IMR-90 (cell line): ENCODE data around the gene ARMC3. TPM values are rescaled to one million over a fixed set of nuclear protein-coding genes. Genes with fewer than 3 reads are reported as not detected.

Experiments
- ATAC-seq: fragments of 200-7000 bp; cut with Tn5 transposase; 2 replicates; pipeline ENCODE4 v1.9.1; 2020; ENCODE audit warnings: low read depth, mild to moderate bottlenecking, moderate library complexity
- BruUV-seq: library from RNA; stranded (reverse); fragments of 400-500 nt; replicated peaks from 2 replicates; lab custom pipeline; 2021; lab: Mats Ljungman, UMichigan
- CTCF ChIA-PET: fragments of 300-600 bp; formaldehyde crosslinking; extraction: SDS; loops from one replicate; lab custom pipeline; 2021; ENCODE audit warnings: antibody characterized with exemption; lab: Yijun Ruan, JAX
- POLR2A ChIA-PET: fragments of 300-600 bp; sonication (Branson Sonifier 250); formaldehyde crosslinking; loops from one replicate; lab custom pipeline; 2022; ENCODE audit warnings: antibody characterized with exemption; ENCODE audit not compliant: unreplicated experiment; lab: Charles Lee
- DNase-seq: peaks from one replicate; pipeline ENCODE4 v3.0.0; 2013
- H2AFZ ChIP-seq: replicated peaks from 2 replicates; pipeline ENCODE3; 2013; ENCODE audit warnings: low read length, mild to moderate bottlenecking; ENCODE audit not compliant: poor library complexity
- H2AK5ac ChIP-seq: 2 replicates; pipeline ENCODE4 v1.6.1; 2013; ENCODE audit warnings: low read depth, low read length, inconsistent platforms
- H2AK9ac ChIP-seq: replicated peaks from 2 replicates; pipeline ENCODE3; 2013; ENCODE audit warnings: mild to moderate bottlenecking, low read depth, low read length, moderate library complexity; ENCODE audit not compliant: poor library complexity
- H2BK120ac ChIP-seq: 2 replicates; pipeline ENCODE4 v1.6.1; 2013; ENCODE audit warnings: low read depth, low read length, inconsistent platforms
- H2BK15ac ChIP-seq: 3 replicates; pipeline ENCODE4 v1.6.1; 2013; ENCODE audit warnings: low read depth, low read length, inconsistent platforms
- H2BK20ac ChIP-seq: 2 replicates; pipeline ENCODE4 v1.6.1; 2013; ENCODE audit warnings: low read depth, mild to moderate bottlenecking, inconsistent platforms, low read length, moderate library complexity
- H2BK5ac ChIP-seq: 2 replicates; pipeline ENCODE4 v1.6.1; 2013; ENCODE audit warnings: mild to moderate bottlenecking, low read depth, low read length, inconsistent platforms; ENCODE audit not compliant: poor library complexity, severe bottlenecking
- H3K14ac ChIP-seq: replicated peaks from 2 replicates; pipeline ENCODE4 v1.6.1; 2013; ENCODE audit warnings: low read depth, low read length, inconsistent platforms
- H3K18ac ChIP-seq: 2 replicates; pipeline ENCODE4 v1.6.1; 2013; ENCODE audit warnings: low read depth, low read length, control low read depth
- H3K23ac ChIP-seq: 2 replicates; pipeline ENCODE4 v1.6.1; 2013; ENCODE audit warnings: low read depth, low read length, inconsistent platforms
- H3K27ac ChIP-seq: 2 replicates; pipeline ENCODE4 v1.5.1; 2013; ENCODE audit warnings: mild to moderate bottlenecking, control low read depth, low read length; ENCODE audit not compliant: insufficient read depth
- H3K27me3 ChIP-seq: 2 replicates; pipeline ENCODE4 v1.6.1; 2013; ENCODE audit warnings: low read length; ENCODE audit not compliant: control insufficient read depth, insufficient read depth
- H3K36me3 ChIP-seq: 2 replicates; pipeline ENCODE4 v1.6.1; 2013; ENCODE audit warnings: low read length, mixed read lengths; ENCODE audit not compliant: control insufficient read depth, insufficient read depth
- H3K4ac ChIP-seq: 2 replicates; pipeline ENCODE4 v1.6.1; 2013; ENCODE audit warnings: low read depth, low read length, inconsistent platforms
- H3K4me1 ChIP-seq: 2 replicates; pipeline ENCODE4 v1.6.1; 2013; ENCODE audit warnings: low read length, mixed read lengths; ENCODE audit not compliant: control insufficient read depth, insufficient read depth
- H3K4me2 ChIP-seq: 2 replicates; pipeline ENCODE4 v1.6.1; 2013; ENCODE audit warnings: low read depth, mild to moderate bottlenecking, control low read depth, low read length, moderate library complexity
- H3K4me3 ChIP-seq: 2 replicates; pipeline ENCODE4 v1.5.1; 2013; ENCODE audit warnings: low read depth, mild to moderate bottlenecking, control low read depth, low read length, moderate library complexity; ENCODE audit not compliant: insufficient read depth
- H3K56ac ChIP-seq: 2 replicates; pipeline ENCODE4 v1.6.1; 2013; ENCODE audit warnings: low read length, inconsistent platforms; ENCODE audit not compliant: insufficient read depth; ENCODE audit errors: extremely low read depth
- H3K79me1 ChIP-seq, 2 experiments: 2 replicates each; pipeline ENCODE4 v1.6.1; 2013; ENCODE audit warnings: low read length in 2 of 2, inconsistent platforms in 1 of 2, low read depth in 1 of 2
- H3K9ac ChIP-seq: 2 replicates; pipeline ENCODE4 v1.6.1; 2013; ENCODE audit warnings: low read depth, low read length, control low read depth
- H3K9me1 ChIP-seq: 2 replicates; pipeline ENCODE4 v1.6.1; 2013; ENCODE audit warnings: low read length, inconsistent platforms; ENCODE audit not compliant: insufficient read depth
- H3K9me3 ChIP-seq: 2 replicates; pipeline ENCODE4 v1.6.1; 2013; ENCODE audit warnings: low read length; ENCODE audit not compliant: control insufficient read depth, insufficient read depth
- H4K20me1 ChIP-seq: 2 replicates; pipeline ENCODE4 v1.6.1; 2013; ENCODE audit warnings: low read length, inconsistent platforms; ENCODE audit not compliant: insufficient read depth
- H4K5ac ChIP-seq: 2 replicates; pipeline ENCODE4 v1.6.1; 2013; ENCODE audit warnings: mild to moderate bottlenecking, low read depth, low read length, control low read depth
- H4K8ac ChIP-seq, 2 experiments: 2 replicates each; pipeline ENCODE4 v1.6.1; 2013; ENCODE audit warnings: low read depth in 2 of 2, low read length in 2 of 2, control low read depth in 1 of 2, inconsistent platforms in 1 of 2
- H4K91ac ChIP-seq: 2 replicates; pipeline ENCODE4 v1.6.1; 2013; ENCODE audit warnings: low read depth, low read length, inconsistent platforms; ENCODE audit not compliant: insufficient read depth
- BHLHE40 ChIP-seq: fragments of 150-350 bp; IDR thresholded peaks from 2 replicates; pipeline ENCODE4 v1.6.1; 2016; ENCODE audit warnings: mild to moderate bottlenecking, low read depth, low read length
- CEBPB ChIP-seq: IDR thresholded peaks from 2 replicates; pipeline ENCODE4 v1.6.1; 2012; ENCODE audit warnings: low read depth, low read length, improper control_type of control experiment
- CHD1 ChIP-seq: IDR thresholded peaks from 2 replicates; pipeline ENCODE4 v1.6.1; 2012; ENCODE audit warnings: low read depth, low read length, improper control_type of control experiment
- FOS ChIP-seq: fragments of 150-350 bp; IDR thresholded peaks from 2 replicates; pipeline ENCODE4 v1.6.1; 2016; ENCODE audit warnings: low read depth, low read length
- MAFK ChIP-seq: IDR thresholded peaks from 2 replicates; pipeline ENCODE4 v1.6.1; 2012; ENCODE audit warnings: low read depth, low read length, improper control_type of control experiment
- MAZ ChIP-seq: IDR thresholded peaks from 2 replicates; pipeline ENCODE4 v1.6.1; 2012; ENCODE audit warnings: low read depth, mild to moderate bottlenecking, low read length, improper control_type of control experiment, moderate library complexity, borderline replicate concordance
- MXI1 ChIP-seq: IDR thresholded peaks from 2 replicates; pipeline ENCODE4 v1.6.1; 2012; ENCODE audit warnings: low read depth, mild to moderate bottlenecking, low read length, moderate library complexity, borderline replicate concordance
- NFE2L2 ChIP-seq: fragments of 150-350 bp; IDR thresholded peaks from 2 replicates; pipeline ENCODE4 v1.6.1; 2016; ENCODE audit warnings: low read depth, mild to moderate bottlenecking, low read length
- POLR2A ChIP-seq: IDR thresholded peaks from 2 replicates; pipeline ENCODE4 v1.6.1; 2012; ENCODE audit warnings: mild to moderate bottlenecking, low read depth, low read length
- RAD21 ChIP-seq: IDR thresholded peaks from 2 replicates; pipeline ENCODE4 v1.6.1; 2012; ENCODE audit warnings: low read length, improper control_type of control experiment
- RCOR1 ChIP-seq: IDR thresholded peaks from 2 replicates; pipeline ENCODE4 v1.6.1; 2012; ENCODE audit warnings: mild to moderate bottlenecking, low read length, improper control_type of control experiment; ENCODE audit not compliant: insufficient replicate concordance
- RFX5 ChIP-seq: IDR thresholded peaks from 2 replicates; pipeline ENCODE4 v1.8.0; 2012; ENCODE audit warnings: low read depth, mild to moderate bottlenecking, low read length, moderate library complexity
- SMC3 ChIP-seq: fragments of 150-350 bp; IDR thresholded peaks from 2 replicates; pipeline ENCODE4 v1.6.1; 2016; ENCODE audit warnings: low read depth, mild to moderate bottlenecking, antibody characterized with exemption, low read length, moderate library complexity
- WGBS, 2 experiments: methylation state at CpG; one replicate each; pipeline versions ENCODE4 v1.1.5 to v1.1.7; 2013; ENCODE audit warnings: missing lambda C conversion rate in 2 of 2; ENCODE audit not compliant: insufficient read length in 1 of 2; ENCODE audit errors: extremely low coverage in 2 of 2; 5-methylcytosine and 5-hydroxymethylcytosine counted together
- dilution Hi-C: fragments of 300-500 bp; cut with HindIII; formaldehyde crosslinking; loops from one replicate; pipeline ENCODE4 v1.14.3; 2018; ENCODE audit warnings: low sequenced_read_pairs; ENCODE audit not compliant: unreplicated experiment
- in situ Hi-C: fragments of 300-500 bp; cut with MboI; formaldehyde crosslinking; loops from 3 replicates; pipeline ENCODE4 v1.14.3; 2019; ENCODE audit warnings: low sequenced_read_pairs, inconsistent platforms, mixed read lengths
- intact Hi-C: fragments of 100-400 bp; cut with micrococcal nuclease; formaldehyde crosslinking; loops from 2 replicates; pipeline ENCODE4 v1.10.0; 2022
- polyA plus RNA-seq, 3 experiments: library from polyadenylated mRNA; depleted of rRNA; stranded (reverse); fragments of >200 nt; gene quantifications; 2 replicates each; pipeline ENCODE4 v1.2.3, GENCODE V29; 2012; ENCODE audit warnings: low replicate concordance in 1 of 3
- total RNA-seq: library from RNA; depleted of rRNA; stranded (reverse); fragments of >200 nt; gene quantifications from 2 replicates; pipeline ENCODE4 v1.2.3, GENCODE V29; 2012
- TF ChIP-seq, protein P1 (sequence below): conservative IDR thresholded peaks from 2 replicates; pipeline ENCODE4 v1.5.1; 2012; ENCODE audit warnings: mild to moderate bottlenecking, low read depth, low read length, improper control_type of control experiment
- TF ChIP-seq, protein P2 (sequence below): fragments of 150-350 bp; IDR thresholded peaks from 2 replicates; pipeline ENCODE4 v1.6.1; 2017; ENCODE audit warnings: mild to moderate bottlenecking, antibody characterized with exemption, low read length, low read depth
- TF ChIP-seq, protein P3 (sequence below): fragments of 150-350 bp; IDR thresholded peaks from 2 replicates; pipeline ENCODE4 v1.6.1; 2016; ENCODE audit warnings: low read depth, mild to moderate bottlenecking, low read length, moderate library complexity, borderline replicate concordance

The ARMC3 gene
- total and polyA plus RNA-seq, 2 of the 4 experiments (the other 2 are of a cell fraction) = not detected

DNA sequence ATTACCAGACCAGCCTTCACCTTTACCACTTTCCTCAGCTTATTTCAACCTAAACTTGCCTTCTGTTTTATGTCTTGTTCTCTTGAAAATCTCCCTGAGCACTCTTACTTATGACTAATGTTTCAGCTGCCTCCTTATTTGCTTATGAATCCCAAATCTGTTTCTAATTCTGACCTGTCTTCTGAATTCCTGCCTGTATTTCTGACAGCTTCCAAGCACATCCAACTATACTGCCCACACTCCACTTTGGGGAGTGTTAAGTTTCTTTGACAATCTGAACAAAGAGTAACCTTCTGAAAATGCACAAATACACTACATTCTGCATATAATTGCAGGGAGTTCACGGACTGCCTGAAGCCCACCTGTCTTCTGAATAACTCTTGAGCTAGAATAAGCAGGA is 48.7 kb downstream of the ARMC3 start:
- Histone ChIP-seq H2BK5ac (no peak overlapping the region), H4K20me1 (no peaks in the 10 kb centered on the region), H3K4me2 (no peak overlapping the region), H2BK20ac (no peak overlapping the region), H4K8ac (no peak overlapping the region), H3K9me3 (no peaks in the 10 kb centered on the region), H3K23ac (no peak overlapping the region), H3K56ac (no peak overlapping the region), H3K27ac (no peak overlapping the region), H3K36me3 (no peaks in the 10 kb centered on the region), H3K4me3 (no peak overlapping the region), H3K4me1 (no peaks in the 10 kb centered on the region), H3K18ac (no peak overlapping the region), H2BK120ac (no peak overlapping the region), H4K5ac (no peak overlapping the region), H4K91ac (no peak overlapping the region), H2BK15ac (no peak overlapping the region), H2AK5ac (no peak overlapping the region), H3K14ac (no peak overlapping the region), H2AK9ac (no peak overlapping the region), H2AFZ (no peak overlapping the region), H3K4ac (no peak overlapping the region), H3K9ac (no peak overlapping the region), H3K27me3 (peaks cover 6% of the 10 kb centered on the region; the same call in 1 of the 2 replicates), H3K79me1 (no peaks in the 10 kb centered on the region), H3K9me1 (no peaks in the 10 kb centered on the region)
- DNase-seq (no peak), ATAC-seq (no peak)
- WGBS, 2 experiments = no CpG with 5 or more reads among the region's 1 CpG
- ChIA-PET POLR2A (no interaction called here), CTCF (no interaction called here)
- no TSS peak for BruUV-seq
- TF ChIP-seq MXI1 (no peak), RFX5 (no peak), POLR2A (no peak), CEBPB (no peak), MAZ (no peak), BHLHE40 (no peak), SMC3 (no peak), RAD21 (no peak), MAFK (no peak), RCOR1 (no peak), FOS (no peak), NFE2L2 (no peak), CHD1 (no peak)
- TF ChIP-seq, protein P1, sequence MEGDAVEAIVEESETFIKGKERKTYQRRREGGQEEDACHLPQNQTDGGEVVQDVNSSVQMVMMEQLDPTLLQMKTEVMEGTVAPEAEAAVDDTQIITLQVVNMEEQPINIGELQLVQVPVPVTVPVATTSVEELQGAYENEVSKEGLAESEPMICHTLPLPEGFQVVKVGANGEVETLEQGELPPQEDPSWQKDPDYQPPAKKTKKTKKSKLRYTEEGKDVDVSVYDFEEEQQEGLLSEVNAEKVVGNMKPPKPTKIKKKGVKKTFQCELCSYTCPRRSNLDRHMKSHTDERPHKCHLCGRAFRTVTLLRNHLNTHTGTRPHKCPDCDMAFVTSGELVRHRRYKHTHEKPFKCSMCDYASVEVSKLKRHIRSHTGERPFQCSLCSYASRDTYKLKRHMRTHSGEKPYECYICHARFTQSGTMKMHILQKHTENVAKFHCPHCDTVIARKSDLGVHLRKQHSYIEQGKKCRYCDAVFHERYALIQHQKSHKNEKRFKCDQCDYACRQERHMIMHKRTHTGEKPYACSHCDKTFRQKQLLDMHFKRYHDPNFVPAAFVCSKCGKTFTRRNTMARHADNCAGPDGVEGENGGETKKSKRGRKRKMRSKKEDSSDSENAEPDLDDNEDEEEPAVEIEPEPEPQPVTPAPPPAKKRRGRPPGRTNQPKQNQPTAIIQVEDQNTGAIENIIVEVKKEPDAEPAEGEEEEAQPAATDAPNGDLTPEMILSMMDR = no peak
- TF ChIP-seq, protein P2, sequence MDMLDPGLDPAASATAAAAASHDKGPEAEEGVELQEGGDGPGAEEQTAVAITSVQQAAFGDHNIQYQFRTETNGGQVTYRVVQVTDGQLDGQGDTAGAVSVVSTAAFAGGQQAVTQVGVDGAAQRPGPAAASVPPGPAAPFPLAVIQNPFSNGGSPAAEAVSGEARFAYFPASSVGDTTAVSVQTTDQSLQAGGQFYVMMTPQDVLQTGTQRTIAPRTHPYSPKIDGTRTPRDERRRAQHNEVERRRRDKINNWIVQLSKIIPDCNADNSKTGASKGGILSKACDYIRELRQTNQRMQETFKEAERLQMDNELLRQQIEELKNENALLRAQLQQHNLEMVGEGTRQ = no peak
- TF ChIP-seq, protein P3, sequence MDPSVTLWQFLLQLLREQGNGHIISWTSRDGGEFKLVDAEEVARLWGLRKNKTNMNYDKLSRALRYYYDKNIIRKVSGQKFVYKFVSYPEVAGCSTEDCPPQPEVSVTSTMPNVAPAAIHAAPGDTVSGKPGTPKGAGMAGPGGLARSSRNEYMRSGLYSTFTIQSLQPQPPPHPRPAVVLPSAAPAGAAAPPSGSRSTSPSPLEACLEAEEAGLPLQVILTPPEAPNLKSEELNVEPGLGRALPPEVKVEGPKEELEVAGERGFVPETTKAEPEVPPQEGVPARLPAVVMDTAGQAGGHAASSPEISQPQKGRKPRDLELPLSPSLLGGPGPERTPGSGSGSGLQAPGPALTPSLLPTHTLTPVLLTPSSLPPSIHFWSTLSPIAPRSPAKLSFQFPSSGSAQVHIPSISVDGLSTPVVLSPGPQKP = no peak
- intact Hi-C loops (no loop called here), dilution Hi-C loops (no loop called here), in situ Hi-C loops (loop anchor here (25.0 kb wide), 1 partner anchor 1489 kb away; no protein-coding TSS in a partner anchor)
